Neural cell (in vitro differentiated cells): ENCODE results near the gene SRGAP2B. TPM values are rescaled to one million over a fixed set of nuclear protein-coding genes. Genes with fewer than 3 reads are reported as not detected.
"Not testable (repeated sequence)": the region's sequence is repeated elsewhere in the genome, so short reads cannot be mapped to it uniquely, and the experiment has no call there.

ENCODE experiments used
- H2AFZ ChIP-seq: fragments of 200-600, 300-800 bp; sonication (generic), shearing (Covaris generic); 2 replicates; pipeline ENCODE4 v1.6.0; 2014; ENCODE audit warnings: low read depth, mild to moderate bottlenecking, antibody characterized with exemption, low read length, moderate library complexity
- H3F3A ChIP-seq: fragments of 200-600 bp; shearing (Covaris generic); 2 replicates; pipeline ENCODE4 v1.6.1; 2016; ENCODE audit warnings: mild to moderate bottlenecking, moderate library complexity, mixed read lengths, antibody characterized with exemption, low read length; ENCODE audit not compliant: insufficient read depth, poor library complexity, severe bottlenecking
- H3K27ac ChIP-seq: fragments of 200-600, 300-800 bp; sonication (generic), shearing (Covaris generic); 2 replicates; pipeline ENCODE4 v1.5.1; 2014; ENCODE audit warnings: mild to moderate bottlenecking, low read length, moderate library complexity
- H3K27me3 ChIP-seq: fragments of 300-800, 200-600 bp; sonication (generic), shearing (Covaris generic); 2 replicates; pipeline ENCODE4 v1.6.0; 2014; ENCODE audit warnings: mild to moderate bottlenecking, low read depth, low read length, moderate library complexity; ENCODE audit not compliant: insufficient read depth
- H3K36me3 ChIP-seq: fragments of 300-800, 200-600 bp; sonication (generic), shearing (Covaris generic); 2 replicates; pipeline ENCODE4 v1.5.1; 2014; ENCODE audit warnings: mild to moderate bottlenecking, antibody characterized with exemption, low read length, moderate library complexity; ENCODE audit not compliant: insufficient read depth
- H3K4me2 ChIP-seq: fragments of 300-800, 200-600 bp; sonication (generic), shearing (Covaris generic); 2 replicates; pipeline ENCODE4 v1.6.0; 2014; ENCODE audit warnings: mild to moderate bottlenecking, low read length
- H3K4me3 ChIP-seq: fragments of 300-800, 200-600 bp; sonication (generic), shearing (Covaris generic); 2 replicates; pipeline ENCODE4 v1.5.1; 2014; ENCODE audit warnings: mild to moderate bottlenecking, low read length, moderate library complexity
- H3K79me2 ChIP-seq: fragments of 200-600 bp; shearing (Covaris generic); replicated peaks from 2 replicates; pipeline ENCODE4 v1.6.0; 2014; ENCODE audit warnings: mild to moderate bottlenecking, low read length, moderate library complexity; ENCODE audit not compliant: insufficient read depth
- H3K9ac ChIP-seq: fragments of 300-800, 200-600 bp; sonication (generic), shearing (Covaris generic); 2 replicates; pipeline ENCODE4 v1.6.1; 2016; ENCODE audit warnings: mild to moderate bottlenecking, low read length, mixed read lengths
- H3K9me2 ChIP-seq: fragments of 200-600 bp; shearing (Covaris generic); 2 replicates; pipeline ENCODE4 v1.6.1; 2016; ENCODE audit warnings: mild to moderate bottlenecking, low read length, mixed read lengths; ENCODE audit not compliant: insufficient read depth
- H3K9me3 ChIP-seq: fragments of 200-600, 300-800 bp; sonication (generic), shearing (Covaris generic); 2 replicates; pipeline ENCODE4 v1.6.1; 2016; ENCODE audit warnings: mild to moderate bottlenecking, mixed run types, low read length, moderate library complexity, mixed read lengths
- H4K20me1 ChIP-seq: fragments of 200-600 bp; shearing (Covaris generic); 2 replicates; pipeline ENCODE4 v1.6.1; 2016; ENCODE audit warnings: mild to moderate bottlenecking, mixed run types; ENCODE audit not compliant: insufficient read depth
- polyA plus RNA-seq: library from polyadenylated mRNA; depleted of rRNA; stranded (reverse); fragments of >200 nt; gene quantifications from 2 replicates; pipeline ENCODE4 v1.2.3, GENCODE V29; 2014

The SRGAP2B gene
- polyA plus RNA-seq, 1 donor from 2014 or later: 11.8 TPM

GRCh38 chr1:145009928-145010327, 85.2 kb downstream of the SRGAP2B start:
- not testable (repeated sequence) for H3K36me3 ChIP-seq, H3K79me2 ChIP-seq, H3K9me2 ChIP-seq, H3K4me2 ChIP-seq, H3K27ac ChIP-seq, H3K27me3 ChIP-seq, H3K4me3 ChIP-seq, H3F3A ChIP-seq, H3K9ac ChIP-seq, H2AFZ ChIP-seq, H3K9me3 ChIP-seq, H4K20me1 ChIP-seq

- H3K9ac ChIP-seq, H3K9me2 ChIP-seq, H3K9me3 ChIP-seq, H3K79me2 ChIP-seq, H2AFZ ChIP-seq, H3K4me2 ChIP-seq, H3K27ac ChIP-seq, H3F3A ChIP-seq, H4K20me1 ChIP-seq, H3K36me3 ChIP-seq, H3K27me3 ChIP-seq, H3K4me3 ChIP-seq: not testable (repeated sequence)
Observed at GRCh38 chr1:145008388-145008787, 86.7 kb downstream of the SRGAP2B start.

GRCh38 chr1:145005142-145005541, 90.0 kb downstream of the SRGAP2B start:
- H3K9me3 ChIP-seq, H3K4me3 ChIP-seq, H3K79me2 ChIP-seq, H3K27me3 ChIP-seq, H3K4me2 ChIP-seq, H2AFZ ChIP-seq, H3K9ac ChIP-seq, H3K27ac ChIP-seq, H3K9me2 ChIP-seq, H4K20me1 ChIP-seq, H3F3A ChIP-seq, H3K36me3 ChIP-seq: not testable (repeated sequence)

- H3F3A ChIP-seq, H3K4me2 ChIP-seq, H3K27me3 ChIP-seq, H3K9me2 ChIP-seq, H2AFZ ChIP-seq, H3K79me2 ChIP-seq, H3K9ac ChIP-seq, H3K36me3 ChIP-seq, H3K9me3 ChIP-seq, H3K27ac ChIP-seq, H3K4me3 ChIP-seq, H4K20me1 ChIP-seq: not testable (repeated sequence)
Observed at GRCh38 chr1:145001381-145001780, 93.7 kb downstream of the SRGAP2B start.

GRCh38 chr1:145000743-145001326, 94.3 kb downstream of the SRGAP2B start:
- H3K4me2 ChIP-seq, H2AFZ ChIP-seq, H3K9me2 ChIP-seq, H4K20me1 ChIP-seq, H3K27me3 ChIP-seq, H3F3A ChIP-seq, H3K36me3 ChIP-seq, H3K4me3 ChIP-seq, H3K79me2 ChIP-seq, H3K27ac ChIP-seq, H3K9ac ChIP-seq, H3K9me3 ChIP-seq: not testable (repeated sequence)

- not testable (repeated sequence) for H4K20me1 ChIP-seq, H3K27ac ChIP-seq, H3F3A ChIP-seq, H3K27me3 ChIP-seq, H3K36me3 ChIP-seq, H3K9me2 ChIP-seq, H3K9me3 ChIP-seq, H3K79me2 ChIP-seq, H2AFZ ChIP-seq, H3K4me3 ChIP-seq, H3K4me2 ChIP-seq, H3K9ac ChIP-seq
Observed at GRCh38 chr1:145000074-145000742, 94.9 kb downstream of the SRGAP2B start.

GRCh38 chr1:144998981-144999273, 96.2 kb downstream of the SRGAP2B start:
- H3K27ac ChIP-seq, H3K36me3 ChIP-seq, H3K27me3 ChIP-seq, H3K4me3 ChIP-seq, H3K9me2 ChIP-seq, H3F3A ChIP-seq, H3K4me2 ChIP-seq, H2AFZ ChIP-seq, H3K9ac ChIP-seq, H4K20me1 ChIP-seq, H3K79me2 ChIP-seq, H3K9me3 ChIP-seq: not testable (repeated sequence)

- not testable (repeated sequence) for H3K27me3 ChIP-seq, H3K4me2 ChIP-seq, H3K79me2 ChIP-seq, H3K4me3 ChIP-seq, H3K36me3 ChIP-seq, H3K9me2 ChIP-seq, H3F3A ChIP-seq, H3K9me3 ChIP-seq, H3K27ac ChIP-seq, H2AFZ ChIP-seq, H4K20me1 ChIP-seq, H3K9ac ChIP-seq
Observed at GRCh38 chr1:144998134-144998980, 96.8 kb downstream of the SRGAP2B start.
